H9 (cell line): ENCODE measurements around the gene ACAD10. TPM values are rescaled to one million over a fixed set of nuclear protein-coding genes. Genes with fewer than 3 reads are reported as not detected.

ENCODE experiments used
- DNase-seq: peaks from one replicate; pipeline ENCODE4 v3.0.0-alpha.2; 2017
- H2AFZ ChIP-seq: one replicate; pipeline ENCODE4 v1.6.1; 2013; ENCODE audit warnings: mild to moderate bottlenecking, low read length, control low read depth, moderate library complexity
- H2AK5ac ChIP-seq: 2 replicates; pipeline ENCODE4 v1.6.1; 2013; ENCODE audit warnings: low read length, control low read depth, mixed read lengths; ENCODE audit not compliant: insufficient read length
- H2BK120ac ChIP-seq: one replicate; pipeline ENCODE4 v1.6.1; 2013; ENCODE audit warnings: low read depth, mild to moderate bottlenecking, low read length, control low read depth, inconsistent platforms; ENCODE audit not compliant: poor library complexity, severe bottlenecking
- H2BK12ac ChIP-seq: 2 replicates; pipeline ENCODE4 v1.6.1; 2013; ENCODE audit warnings: low read length, control low read depth, mixed read lengths, low read depth; ENCODE audit not compliant: insufficient read length
- H2BK15ac ChIP-seq: 2 replicates; pipeline ENCODE4 v1.6.1; 2013; ENCODE audit warnings: low read depth, low read length, control low read depth
- H2BK20ac ChIP-seq: one replicate; pipeline ENCODE4 v1.6.1; 2013; ENCODE audit warnings: low read depth, mild to moderate bottlenecking, low read length, control low read depth, inconsistent platforms; ENCODE audit not compliant: poor library complexity, severe bottlenecking
- H2BK5ac ChIP-seq: 2 replicates; pipeline ENCODE4 v1.6.1; 2013; ENCODE audit warnings: low read length, control low read depth, mixed read lengths; ENCODE audit not compliant: insufficient read length
- H3K14ac ChIP-seq: 2 replicates; pipeline ENCODE4 v1.6.1; 2013; ENCODE audit warnings: low read length, control low read depth; ENCODE audit not compliant: insufficient read depth
- H3K18ac ChIP-seq: 2 replicates; pipeline ENCODE4 v1.6.1; 2013; ENCODE audit warnings: low read depth, mild to moderate bottlenecking, mixed read lengths, low read length, control low read depth; ENCODE audit not compliant: insufficient read length
- H3K23ac ChIP-seq: 2 replicates; pipeline ENCODE4 v1.6.1; 2013; ENCODE audit warnings: low read length, control low read depth, mixed read lengths, low read depth; ENCODE audit not compliant: insufficient read length
- H3K23me2 ChIP-seq: 2 replicates; pipeline ENCODE4 v1.6.1; 2013; ENCODE audit warnings: low read depth, mild to moderate bottlenecking, mixed read lengths, low read length, control low read depth; ENCODE audit not compliant: insufficient read length, poor library complexity, severe bottlenecking
- H3K27ac ChIP-seq: 2 replicates; pipeline ENCODE4 v1.5.1; 2013; ENCODE audit warnings: low read length, control low read depth, mixed read lengths, low read depth; ENCODE audit not compliant: insufficient read length
- H3K27me3 ChIP-seq: 2 replicates; pipeline ENCODE4 v1.6.1; 2013; ENCODE audit warnings: low read length, control low read depth, inconsistent platforms; ENCODE audit not compliant: insufficient read depth
- H3K4ac ChIP-seq: 2 replicates; pipeline ENCODE4 v1.6.1; 2013; ENCODE audit warnings: low read depth, mild to moderate bottlenecking, control low read depth, inconsistent platforms, low read length, moderate library complexity
- H3K4me1 ChIP-seq: 2 replicates; pipeline ENCODE4 v1.6.1; 2013; ENCODE audit warnings: low read length, control low read depth, inconsistent platforms; ENCODE audit not compliant: insufficient read depth
- H3K4me2 ChIP-seq: 2 replicates; pipeline ENCODE4 v1.6.1; 2013; ENCODE audit warnings: low read length, control low read depth, mixed read lengths; ENCODE audit not compliant: insufficient read length, insufficient read depth
- H3K56ac ChIP-seq: 2 replicates; pipeline ENCODE4 v1.6.1; 2013; ENCODE audit warnings: low read depth, mild to moderate bottlenecking, mixed read lengths, low read length, control low read depth; ENCODE audit not compliant: insufficient read length
- H3K79me1 ChIP-seq: 2 replicates; pipeline ENCODE4 v1.6.1; 2013; ENCODE audit warnings: low read depth, mild to moderate bottlenecking, moderate library complexity, low read length, control low read depth, inconsistent platforms; ENCODE audit not compliant: insufficient read depth, poor library complexity, severe bottlenecking
- H3K79me2 ChIP-seq: 2 replicates; pipeline ENCODE4 v1.6.1; 2013; ENCODE audit warnings: low read length, control low read depth, inconsistent platforms; ENCODE audit not compliant: insufficient read depth
- H3K9ac ChIP-seq: 2 replicates; pipeline ENCODE4 v1.6.1; 2013; ENCODE audit warnings: low read length, control low read depth, mixed read lengths; ENCODE audit not compliant: insufficient read length; ENCODE audit errors: extremely low read depth
- H3K9me3 ChIP-seq: one replicate; pipeline ENCODE4 v1.6.1; 2013; ENCODE audit warnings: low read depth, low read length, inconsistent platforms; ENCODE audit not compliant: control insufficient read depth
- H3T11ph ChIP-seq: one replicate; pipeline ENCODE4 v1.6.1; 2013; ENCODE audit warnings: mild to moderate bottlenecking, low read length, control low read depth, inconsistent platforms
- H4K20me1 ChIP-seq: one replicate; pipeline ENCODE4 v1.6.1; 2013; ENCODE audit not compliant: control insufficient read depth, insufficient read length, insufficient read depth
- H4K5ac ChIP-seq: 2 replicates; pipeline ENCODE4 v1.6.1; 2013; ENCODE audit warnings: low read depth, mild to moderate bottlenecking, mixed read lengths, low read length, control low read depth; ENCODE audit not compliant: insufficient read length
- H4K8ac ChIP-seq: replicated peaks from 2 replicates; pipeline ENCODE4 v1.6.1; 2013; ENCODE audit warnings: low read length, control low read depth, mixed read lengths, low read depth; ENCODE audit not compliant: insufficient read length
- H4K91ac ChIP-seq: 2 replicates; pipeline ENCODE4 v1.6.1; 2013; ENCODE audit warnings: low read depth, mild to moderate bottlenecking, moderate library complexity, mixed read lengths, low read length, control low read depth; ENCODE audit not compliant: insufficient read length
- H3K27ac Mint-ChIP-seq, 3 experiments: 2 replicates in 2 of 3; 3 replicates in 1 of 3; pipeline ENCODE4 v1.8.0; 2020 to 2021; ENCODE audit warnings: mixed read lengths in 3 of 3, mild to moderate bottlenecking in 1 of 3, moderate library complexity in 1 of 3
- H3K27me3 Mint-ChIP-seq: 2 replicates; pipeline ENCODE4 v1.8.0; 2021; ENCODE audit warnings: low read depth, mild to moderate bottlenecking, moderate library complexity, mixed read lengths
- H3K36me3 Mint-ChIP-seq, 3 experiments: 2 replicates in 2 of 3; 3 replicates in 1 of 3; pipeline ENCODE4 v1.8.0; 2020 to 2021; ENCODE audit warnings: low read depth in 3 of 3, mixed read lengths in 3 of 3; ENCODE audit not compliant: insufficient read depth in 1 of 3
- H3K4me1 Mint-ChIP-seq, 2 experiments: 2 replicates each; pipeline ENCODE4 v1.8.0; 2020; ENCODE audit warnings: mixed read lengths in 2 of 2
- H3K4me3 Mint-ChIP-seq, 2 experiments: 2 replicates in 1 of 2; 3 replicates in 1 of 2; pipeline ENCODE4 v1.8.0; 2020 to 2021; ENCODE audit warnings: mild to moderate bottlenecking in 2 of 2, mixed read lengths in 2 of 2, moderate library complexity in 1 of 2
- H3K9me3 Mint-ChIP-seq, 2 experiments: 2 replicates in 1 of 2; 3 replicates in 1 of 2; pipeline ENCODE4 v1.8.0; 2020; ENCODE audit warnings: mild to moderate bottlenecking in 2 of 2, mixed read lengths in 2 of 2, moderate library complexity in 1 of 2
- WGBS: extraction: QIAGEN DNeasy Blood & Tissue Kit; methylation state at CpG from one replicate; pipeline ENCODE4 v1.1.7; 2013; ENCODE audit warnings: missing lambda C conversion rate, low lambda C conversion rate, mixed read lengths; ENCODE audit not compliant: insufficient read length; ENCODE audit errors: extremely low coverage; 5-methylcytosine and 5-hydroxymethylcytosine counted together
- total RNA-seq: library from RNA; stranded (reverse); gene quantifications from 2 replicates; pipeline ENCODE4 v1.2.1, GENCODE V29; 2021
- TF ChIP-seq, protein P1 (sequence below): fragments of 200-600 bp; sonication (generic); conservative IDR thresholded peaks from 3 replicates; pipeline ENCODE4 v1.8.0; 2021; ENCODE audit warnings: antibody characterized with exemption, mild to moderate bottlenecking

ACAD10 gene
- total RNA-seq, 1 experiment from 2014 or later, result 25.7 TPM

DNA sequence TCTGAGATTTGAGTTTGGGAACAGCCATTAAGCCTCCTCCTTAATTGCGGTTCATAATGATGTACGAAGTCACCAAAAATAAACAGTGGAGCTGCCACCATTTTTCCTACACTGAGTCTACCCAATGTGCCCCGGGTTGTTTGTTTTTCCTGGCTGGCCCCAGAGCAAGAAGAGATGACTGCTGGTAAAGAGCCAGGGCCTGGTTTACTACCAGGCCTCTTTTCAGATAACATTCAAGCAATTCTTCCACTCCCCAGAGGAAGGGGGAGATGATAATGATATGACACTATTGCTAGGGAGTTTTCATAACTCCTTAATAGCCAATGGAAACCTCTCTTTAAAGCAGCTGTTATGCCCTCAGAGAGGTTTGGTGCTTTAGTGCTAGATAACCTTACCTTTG lies 42.4 kb upstream of the ACAD10 start:
- no peaks in the 10 kb centered on the region for H3K27me3 Mint-ChIP-seq
- H3K4ac ChIP-seq, result no peak overlapping the region
- H3K4me1 Mint-ChIP-seq, result no peaks in the 10 kb centered on the region
- TF ChIP-seq, protein P1, sequence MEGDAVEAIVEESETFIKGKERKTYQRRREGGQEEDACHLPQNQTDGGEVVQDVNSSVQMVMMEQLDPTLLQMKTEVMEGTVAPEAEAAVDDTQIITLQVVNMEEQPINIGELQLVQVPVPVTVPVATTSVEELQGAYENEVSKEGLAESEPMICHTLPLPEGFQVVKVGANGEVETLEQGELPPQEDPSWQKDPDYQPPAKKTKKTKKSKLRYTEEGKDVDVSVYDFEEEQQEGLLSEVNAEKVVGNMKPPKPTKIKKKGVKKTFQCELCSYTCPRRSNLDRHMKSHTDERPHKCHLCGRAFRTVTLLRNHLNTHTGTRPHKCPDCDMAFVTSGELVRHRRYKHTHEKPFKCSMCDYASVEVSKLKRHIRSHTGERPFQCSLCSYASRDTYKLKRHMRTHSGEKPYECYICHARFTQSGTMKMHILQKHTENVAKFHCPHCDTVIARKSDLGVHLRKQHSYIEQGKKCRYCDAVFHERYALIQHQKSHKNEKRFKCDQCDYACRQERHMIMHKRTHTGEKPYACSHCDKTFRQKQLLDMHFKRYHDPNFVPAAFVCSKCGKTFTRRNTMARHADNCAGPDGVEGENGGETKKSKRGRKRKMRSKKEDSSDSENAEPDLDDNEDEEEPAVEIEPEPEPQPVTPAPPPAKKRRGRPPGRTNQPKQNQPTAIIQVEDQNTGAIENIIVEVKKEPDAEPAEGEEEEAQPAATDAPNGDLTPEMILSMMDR, result no peak
- no peaks in the 10 kb centered on the region for H3K9me3 Mint-ChIP-seq
- peaks cover 16 to 56% (median 39%) of the 10 kb centered on the region in 3 experiments; a peak in 6 of 7 replicates for H3K36me3 Mint-ChIP-seq
- no peak overlapping the region for H2BK20ac ChIP-seq
- no peak overlapping the region for H2BK12ac ChIP-seq
- H3K56ac ChIP-seq, result no peak overlapping the region
- no peaks in the 10 kb centered on the region for H4K20me1 ChIP-seq
- no peak overlapping the region for H3K14ac ChIP-seq
- H3K4me3 Mint-ChIP-seq, result no peak overlapping the region
- H2BK15ac ChIP-seq, result no peak overlapping the region
- no peaks in the 10 kb centered on the region for H3K23me2 ChIP-seq
- H3K27me3 ChIP-seq, result no peaks in the 10 kb centered on the region
- DNase-seq, result no peak
- H3K4me1 ChIP-seq, result no peaks in the 10 kb centered on the region
- no peak overlapping the region for H3T11ph ChIP-seq
- no peaks in the 10 kb centered on the region for H3K9me3 ChIP-seq
- H2BK120ac ChIP-seq, result no peak overlapping the region
- H3K27ac ChIP-seq, result no peak overlapping the region
- H2AFZ ChIP-seq, result no peak overlapping the region
- H4K5ac ChIP-seq, result no peak overlapping the region
- H3K79me2 ChIP-seq, result no peaks in the 10 kb centered on the region
- no peak overlapping the region for H3K18ac ChIP-seq
- WGBS, result no CpG with 5 or more reads among the region's 3 CpGs
- H3K79me1 ChIP-seq, result no peaks in the 10 kb centered on the region
- H3K23ac ChIP-seq, result no peak overlapping the region
- no peak overlapping the region for H3K27ac Mint-ChIP-seq
- H4K91ac ChIP-seq, result no peak overlapping the region
- no peak overlapping the region for H4K8ac ChIP-seq
- no peak overlapping the region for H3K9ac ChIP-seq
- H3K4me2 ChIP-seq, result no peak overlapping the region
- H2AK5ac ChIP-seq, result no peak overlapping the region
- H2BK5ac ChIP-seq, result no peak overlapping the region
